ENCODE results near the gene DICER1.

Gene DICER1

DNA sequence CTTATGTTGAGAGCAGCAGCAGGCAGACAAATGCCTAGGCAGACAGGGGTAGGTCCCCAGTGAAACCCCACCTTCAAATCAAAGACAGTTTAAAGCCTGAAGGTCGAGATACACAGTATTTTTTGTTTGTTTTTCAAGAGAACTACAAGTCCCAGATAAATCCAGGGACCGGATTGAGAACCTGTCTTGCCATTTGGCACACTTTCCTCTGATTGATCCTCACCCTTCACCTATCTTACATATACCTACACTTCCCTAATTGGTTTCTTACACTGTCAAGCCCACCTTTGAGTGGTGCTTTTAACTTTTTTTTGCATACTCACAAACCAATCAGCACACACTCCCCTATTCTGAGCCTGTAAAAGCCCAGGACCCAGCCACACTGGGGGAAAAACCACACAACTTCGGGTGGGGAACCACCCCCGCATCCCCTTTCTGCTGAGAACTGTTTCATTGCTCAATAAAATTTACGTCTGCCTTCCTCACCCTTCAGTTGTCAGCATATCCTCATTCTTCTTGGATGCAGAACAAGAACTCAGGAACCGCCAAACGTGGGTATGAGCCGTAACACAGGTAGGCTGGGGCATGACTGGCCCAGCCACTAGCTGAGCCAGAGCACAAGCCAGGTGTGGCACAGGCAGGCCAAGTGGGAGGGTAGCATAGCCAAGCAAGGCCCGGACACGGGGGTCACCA is 11.1 kb downstream of the DICER1 start:
- TF ChIP-seq, protein P1, sequence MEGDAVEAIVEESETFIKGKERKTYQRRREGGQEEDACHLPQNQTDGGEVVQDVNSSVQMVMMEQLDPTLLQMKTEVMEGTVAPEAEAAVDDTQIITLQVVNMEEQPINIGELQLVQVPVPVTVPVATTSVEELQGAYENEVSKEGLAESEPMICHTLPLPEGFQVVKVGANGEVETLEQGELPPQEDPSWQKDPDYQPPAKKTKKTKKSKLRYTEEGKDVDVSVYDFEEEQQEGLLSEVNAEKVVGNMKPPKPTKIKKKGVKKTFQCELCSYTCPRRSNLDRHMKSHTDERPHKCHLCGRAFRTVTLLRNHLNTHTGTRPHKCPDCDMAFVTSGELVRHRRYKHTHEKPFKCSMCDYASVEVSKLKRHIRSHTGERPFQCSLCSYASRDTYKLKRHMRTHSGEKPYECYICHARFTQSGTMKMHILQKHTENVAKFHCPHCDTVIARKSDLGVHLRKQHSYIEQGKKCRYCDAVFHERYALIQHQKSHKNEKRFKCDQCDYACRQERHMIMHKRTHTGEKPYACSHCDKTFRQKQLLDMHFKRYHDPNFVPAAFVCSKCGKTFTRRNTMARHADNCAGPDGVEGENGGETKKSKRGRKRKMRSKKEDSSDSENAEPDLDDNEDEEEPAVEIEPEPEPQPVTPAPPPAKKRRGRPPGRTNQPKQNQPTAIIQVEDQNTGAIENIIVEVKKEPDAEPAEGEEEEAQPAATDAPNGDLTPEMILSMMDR (conservative IDR thresholded peaks at IDR 0.05; ENCODE audit: low read depth, low read length), result no peak
- Histone ChIP-seq H3K27ac (no peak overlapping the region), H3K79me2 (ENCODE audit: insufficient read depth, low read depth) (peaks cover 86% of the 10 kb centered on the region), H2AFZ (ENCODE audit: low read depth) (no peak overlapping the region), H3K9ac (no peak overlapping the region), H3K4me3 (IDR thresholded peaks at IDR 0.05; ENCODE audit: insufficient read depth, low read depth, low read length) (no peak overlapping the region), H4K20me1 (ENCODE audit: insufficient read depth) (no peaks in the 10 kb centered on the region), H3K27me3 (ENCODE audit: insufficient read depth, low read depth) (no peaks in the 10 kb centered on the region), H3K4me1 (ENCODE audit: low read depth, poor library complexity, severe bottlenecking) (peaks cover 11% of the 10 kb centered on the region), H3K36me3 (ENCODE audit: insufficient read depth) (no peaks in the 10 kb centered on the region), H3K4me2 (no peak overlapping the region)

DNA sequence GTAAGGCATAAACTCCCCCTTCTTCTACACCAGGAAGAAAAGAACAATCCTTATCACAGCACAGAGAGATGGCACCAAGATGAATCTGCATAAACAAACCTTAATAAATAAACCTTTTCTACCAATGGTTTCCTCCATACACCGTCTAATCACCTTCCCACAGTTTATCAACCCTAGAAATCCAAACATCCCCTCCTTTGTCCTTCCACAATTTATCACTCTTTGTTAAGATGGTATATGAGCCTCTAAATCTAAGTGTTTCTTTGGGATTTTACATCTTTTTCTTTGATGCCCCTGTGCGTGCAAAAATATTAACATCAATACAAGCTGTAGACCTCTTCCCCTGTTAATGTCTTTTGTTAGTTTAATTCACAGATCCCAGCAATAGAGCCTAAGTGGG is 12.5 kb downstream of the DICER1 start:
- peaks cover 11% of the 10 kb centered on the region for H3K4me1 ChIP-seq (ENCODE audit: low read depth, poor library complexity, severe bottlenecking)
- no peaks in the 10 kb centered on the region for H3K27me3 ChIP-seq (ENCODE audit: insufficient read depth, low read depth)
- H3K4me3 ChIP-seq (IDR thresholded peaks at IDR 0.05; ENCODE audit: insufficient read depth, low read depth, low read length), result no peak overlapping the region
- H3K27ac ChIP-seq, result no peak overlapping the region
- H3K79me2 ChIP-seq (ENCODE audit: insufficient read depth, low read depth), result peaks cover 81% of the 10 kb centered on the region; the same call in 1 of the 2 replicates
- TF ChIP-seq, protein P1 (conservative IDR thresholded peaks at IDR 0.05; ENCODE audit: low read depth, low read length), result no peak
- H3K36me3 ChIP-seq (ENCODE audit: insufficient read depth), result no peaks in the 10 kb centered on the region
- H3K9ac ChIP-seq, result no peak overlapping the region
- H3K4me2 ChIP-seq, result no peak overlapping the region
- peaks cover 6% of the 10 kb centered on the region; the same call in 1 of the 2 replicates for H4K20me1 ChIP-seq (ENCODE audit: insufficient read depth)
- H2AFZ ChIP-seq (ENCODE audit: low read depth), result no peak overlapping the region

DNA sequence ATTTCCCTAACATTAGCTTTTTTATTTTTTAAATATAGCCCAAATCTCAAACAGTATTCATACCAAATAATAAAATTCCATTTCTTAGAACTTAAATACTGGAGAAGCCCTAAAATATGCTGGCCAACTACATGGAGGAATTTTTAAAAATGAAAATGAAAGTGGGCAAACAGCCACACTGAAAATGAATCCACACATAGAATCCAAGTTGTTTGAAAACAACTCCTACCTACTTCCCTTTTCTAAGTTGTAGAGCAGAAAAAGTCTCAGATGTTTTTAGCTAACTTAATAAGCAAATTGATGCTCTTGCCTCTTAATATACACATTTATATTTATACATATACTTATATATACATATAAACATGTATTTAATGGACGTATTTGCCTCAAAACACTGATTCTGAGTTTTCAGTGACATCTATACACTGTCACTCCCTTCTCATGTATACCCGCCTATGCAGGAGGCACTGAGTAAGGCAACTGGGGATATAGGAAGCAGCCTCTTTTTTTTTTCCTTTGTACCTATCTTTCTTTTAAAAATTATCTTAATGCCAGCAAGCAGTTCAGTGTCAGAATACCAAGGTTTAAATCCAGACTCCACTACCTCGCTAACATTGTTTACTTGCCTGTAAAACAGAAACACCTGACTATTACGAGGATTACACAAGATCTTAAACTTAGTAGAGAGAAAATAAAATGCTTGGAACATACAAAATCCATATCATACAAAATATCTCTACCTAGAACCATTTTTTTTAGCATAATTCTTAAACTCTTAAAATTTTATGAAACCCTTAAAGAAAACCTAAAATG is 13.3 kb downstream of the DICER1 start:
- no peak overlapping the region for H2AFZ ChIP-seq (ENCODE audit: low read depth)
- TF ChIP-seq, protein P1 (conservative IDR thresholded peaks at IDR 0.05; ENCODE audit: low read depth, low read length), result no peak

DNA sequence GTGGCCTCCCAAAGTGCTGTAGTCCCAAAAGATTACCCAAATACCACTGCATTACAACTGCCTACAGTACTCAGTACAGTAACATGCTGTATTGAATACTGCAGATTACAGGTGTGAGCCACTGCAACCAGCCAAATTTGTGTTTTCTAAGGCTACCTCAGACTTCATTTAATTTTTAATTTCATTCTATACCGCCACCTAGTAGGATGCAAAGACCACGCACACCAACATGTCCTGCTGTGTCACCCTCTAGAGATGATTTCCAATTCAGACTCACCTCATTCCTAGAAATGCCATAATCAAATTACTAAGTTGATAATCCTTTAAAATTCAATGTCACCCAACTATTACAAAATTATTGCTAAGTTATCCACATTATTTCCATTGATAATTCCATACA is 15.1 kb downstream of the DICER1 start:
- H3K4me2 ChIP-seq, result no peak overlapping the region
- no peak overlapping the region for H3K9ac ChIP-seq
- H3K36me3 ChIP-seq (ENCODE audit: insufficient read depth), result no peaks in the 10 kb centered on the region
- no peak overlapping the region for H3K27ac ChIP-seq
- peaks cover 6% of the 10 kb centered on the region; the same call in 1 of the 2 replicates for H4K20me1 ChIP-seq (ENCODE audit: insufficient read depth)
- no peaks in the 10 kb centered on the region for H3K27me3 ChIP-seq (ENCODE audit: insufficient read depth, low read depth)
- peaks cover 11% of the 10 kb centered on the region for H3K4me1 ChIP-seq (ENCODE audit: low read depth, poor library complexity, severe bottlenecking)
- H3K4me3 ChIP-seq (IDR thresholded peaks at IDR 0.05; ENCODE audit: insufficient read depth, low read depth, low read length), result no peak overlapping the region
- TF ChIP-seq, protein P1 (conservative IDR thresholded peaks at IDR 0.05; ENCODE audit: low read depth, low read length), result no peak
- no peak overlapping the region for H2AFZ ChIP-seq (ENCODE audit: low read depth)
- peaks cover 59% of the 10 kb centered on the region; the same call in 1 of the 2 replicates for H3K79me2 ChIP-seq (ENCODE audit: insufficient read depth, low read depth)

More for the DNA sequence above, 13.3 kb downstream of the DICER1 start:
- Histone ChIP-seq H3K4me2 (no peak overlapping the region), H3K27me3 (ENCODE audit: insufficient read depth, low read depth) (no peaks in the 10 kb centered on the region), H3K36me3 (ENCODE audit: insufficient read depth) (no peaks in the 10 kb centered on the region), H3K9ac (no peak overlapping the region), H3K79me2 (ENCODE audit: insufficient read depth, low read depth) (peaks cover 77% of the 10 kb centered on the region; the same call in 1 of the 2 replicates), H3K27ac (no peak overlapping the region), H3K4me3 (IDR thresholded peaks at IDR 0.05; ENCODE audit: insufficient read depth, low read depth, low read length) (no peak overlapping the region), H3K4me1 (ENCODE audit: low read depth, poor library complexity, severe bottlenecking) (peaks cover 11% of the 10 kb centered on the region), H4K20me1 (ENCODE audit: insufficient read depth) (peaks cover 6% of the 10 kb centered on the region; the same call in 1 of the 2 replicates)

Data from KMS-11 (cell line).